Right kidney (tissue), 1 donor: Measurements from ENCODE around the gene METTL15.
"Not testable (repeated sequence)": the region's sequence is repeated elsewhere in the genome, so short reads cannot be mapped to it uniquely, and the experiment has no call there.

Source experiments
- DNase-seq: peaks from one replicate; pipeline ENCODE4 v3.0.0-alpha.2; 2016

METTL15 gene

DNA sequence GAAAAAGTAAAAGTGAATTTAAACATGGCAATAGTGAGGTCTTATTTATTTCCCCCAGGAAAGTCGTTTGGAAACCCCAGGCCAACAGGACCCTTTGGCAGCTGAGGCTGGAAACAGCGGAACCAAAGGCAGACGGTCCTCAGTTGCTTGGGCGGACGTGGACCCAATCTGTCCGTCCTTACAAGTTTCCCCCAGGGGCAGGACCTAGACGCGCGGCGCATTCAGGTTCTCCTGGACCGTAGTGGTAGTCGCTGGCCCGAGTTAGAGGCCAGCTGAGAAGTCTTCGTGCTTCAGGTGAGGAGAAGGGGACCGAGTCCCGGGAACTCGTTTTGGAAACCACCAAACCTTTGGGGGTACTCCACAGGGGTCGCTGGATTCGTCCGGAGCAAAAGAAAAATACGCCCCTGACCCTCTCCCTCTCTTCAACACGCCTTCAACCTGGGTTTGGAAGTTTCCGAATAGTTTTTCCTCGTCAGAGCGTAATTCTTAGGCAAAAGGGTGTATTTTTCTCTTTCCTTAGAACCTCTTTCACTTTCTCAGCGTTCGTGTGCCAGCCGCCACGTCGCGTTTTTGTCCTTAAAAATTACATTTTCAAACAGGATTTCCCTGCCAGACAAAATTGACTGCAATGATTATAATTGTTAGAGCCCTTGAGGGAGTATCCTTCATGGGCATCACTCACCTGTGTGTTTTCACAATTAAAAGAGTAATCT, 2.1 kb downstream of the METTL15 start:
- peak; percentile 84 for DNase-seq

DNA sequence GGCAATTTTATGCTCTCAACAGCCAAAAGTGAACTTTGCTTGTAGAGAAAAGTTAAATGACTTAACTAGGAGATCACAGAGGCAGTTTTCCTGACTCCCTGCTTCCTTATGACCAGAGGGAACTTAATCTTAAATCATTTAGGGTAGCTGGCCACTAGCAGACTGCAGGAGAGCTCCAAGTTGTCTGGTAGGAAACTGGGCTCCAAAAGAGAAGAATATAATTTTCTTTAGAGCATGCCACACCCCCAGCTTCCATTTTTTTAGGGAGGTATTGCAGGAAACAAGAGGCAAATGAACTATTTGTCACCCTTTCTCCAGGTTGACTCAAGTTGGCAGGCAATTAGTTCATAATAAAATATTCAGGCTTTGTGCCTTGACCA, 2.6 kb downstream of the METTL15 start:
- no peak for DNase-seq

DNA sequence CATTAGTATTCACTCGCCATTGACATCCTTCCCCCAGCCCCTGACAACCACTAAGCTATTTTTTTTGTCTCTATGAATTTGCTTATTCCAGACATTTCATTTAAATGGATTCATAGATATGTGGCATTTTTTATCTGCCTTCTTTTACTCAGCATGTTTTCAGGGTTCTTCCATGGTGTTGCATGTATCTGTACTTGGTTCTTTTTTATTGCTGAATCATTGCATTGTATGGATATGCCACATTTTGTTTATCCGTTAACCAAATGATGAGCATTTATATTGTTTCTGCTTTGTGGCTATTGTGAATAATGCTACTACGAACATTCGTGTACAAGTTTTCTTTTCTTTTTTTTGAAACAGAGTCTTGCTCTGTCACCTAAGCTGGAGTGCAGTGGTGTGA, 5.9 kb downstream of the METTL15 start:
- no peak for DNase-seq

DNA sequence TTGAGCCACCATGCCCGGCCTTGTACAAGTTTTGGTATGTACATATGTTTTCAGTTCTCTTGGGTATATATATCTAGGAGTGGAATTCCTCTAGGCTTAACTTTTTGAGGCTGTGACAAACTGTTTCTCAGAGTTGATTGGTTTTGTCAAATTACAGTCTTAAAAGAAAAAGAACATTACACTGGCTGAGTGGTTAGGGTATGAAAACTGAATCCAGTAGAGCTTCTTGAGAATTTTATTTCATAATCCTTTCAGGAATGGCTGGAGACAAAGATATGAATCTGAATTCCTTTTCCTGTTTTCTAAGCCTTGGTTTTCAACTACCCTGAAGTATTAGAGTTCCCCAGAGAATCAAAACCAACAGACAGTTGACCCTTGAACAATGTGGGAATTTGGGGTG, 6.5 kb downstream of the METTL15 start:
- DNase-seq, result no peak

DNA sequence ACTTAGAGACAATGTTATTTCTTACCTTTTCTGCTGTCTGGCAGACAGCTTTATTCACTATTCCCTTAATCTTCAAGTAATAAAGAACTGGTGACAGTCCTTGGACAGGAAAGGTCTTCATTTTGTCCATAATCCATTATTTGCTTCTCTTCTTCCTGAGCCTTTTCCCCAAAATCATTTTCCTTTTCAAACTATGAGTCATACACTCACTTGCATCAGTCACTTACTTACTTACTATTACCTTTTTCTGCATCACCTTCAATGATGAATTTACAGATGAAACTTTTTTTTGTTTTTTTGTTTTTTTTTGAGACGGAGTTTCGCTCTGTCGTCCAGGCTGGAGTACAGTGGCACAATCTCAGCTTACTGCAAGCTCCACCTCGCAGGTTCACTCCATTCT, 9.5 kb downstream of the METTL15 start:
- DNase-seq, result no peak

DNA sequence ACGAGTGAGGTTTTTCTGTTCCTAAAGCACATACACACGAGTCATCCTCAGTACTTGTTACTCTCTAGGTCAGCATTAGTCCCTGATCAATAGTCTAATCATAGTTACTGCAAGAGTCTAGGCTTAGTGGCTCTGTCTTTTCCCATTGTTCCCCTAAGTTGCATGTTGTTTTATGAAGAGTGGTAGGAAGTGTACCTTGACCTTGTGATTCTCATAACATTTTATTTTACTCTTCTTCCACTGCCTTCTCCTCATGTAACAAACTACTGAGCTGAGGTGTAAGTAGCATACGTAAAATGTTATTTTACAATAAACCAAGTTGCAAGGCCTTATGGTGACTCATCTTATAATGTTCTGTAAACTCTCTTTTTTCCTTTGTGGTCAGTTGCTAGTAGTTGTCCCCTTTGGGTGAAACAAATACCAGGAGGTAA, 15.0 kb downstream of the METTL15 start:
- no peak for DNase-seq

DNA sequence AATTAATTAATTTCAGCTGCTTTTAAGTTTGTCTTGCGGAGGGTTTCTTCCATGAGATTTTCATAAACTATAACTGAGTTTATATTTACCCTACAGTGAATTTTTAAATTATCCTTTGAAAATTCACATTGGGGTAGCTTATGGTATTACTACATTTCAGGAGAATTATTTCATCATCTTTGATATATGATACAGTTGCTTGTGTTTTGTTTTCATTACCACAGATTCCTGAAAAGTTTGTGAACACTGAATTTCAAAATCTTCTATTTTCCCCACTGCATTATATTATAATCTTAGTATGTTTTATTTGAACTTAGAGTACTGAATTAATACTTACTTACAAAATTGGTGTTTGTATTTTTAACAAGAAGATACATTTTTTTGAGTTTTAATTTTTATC, 24.4 kb downstream of the METTL15 start:
- no peak for DNase-seq

DNA sequence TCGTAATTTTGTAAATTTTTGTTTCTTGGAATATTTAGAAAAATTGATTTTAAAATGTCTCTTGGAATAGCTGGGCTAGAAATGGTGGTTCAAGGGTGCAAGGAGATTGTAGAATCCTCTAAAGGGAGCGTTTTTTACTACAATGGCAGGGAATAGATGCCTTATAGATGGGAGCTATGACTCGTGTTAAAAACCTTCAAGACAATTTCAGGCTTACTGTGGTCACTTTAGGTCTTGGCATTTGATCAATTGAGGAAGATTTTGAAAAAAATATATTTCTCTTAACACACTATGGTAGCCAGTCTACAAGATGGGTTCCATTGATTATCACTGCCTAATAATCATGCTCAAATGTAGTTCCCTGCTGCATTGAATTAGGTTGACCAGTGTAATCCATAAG, 25.0 kb downstream of the METTL15 start:
- DNase-seq, result no peak

DNA sequence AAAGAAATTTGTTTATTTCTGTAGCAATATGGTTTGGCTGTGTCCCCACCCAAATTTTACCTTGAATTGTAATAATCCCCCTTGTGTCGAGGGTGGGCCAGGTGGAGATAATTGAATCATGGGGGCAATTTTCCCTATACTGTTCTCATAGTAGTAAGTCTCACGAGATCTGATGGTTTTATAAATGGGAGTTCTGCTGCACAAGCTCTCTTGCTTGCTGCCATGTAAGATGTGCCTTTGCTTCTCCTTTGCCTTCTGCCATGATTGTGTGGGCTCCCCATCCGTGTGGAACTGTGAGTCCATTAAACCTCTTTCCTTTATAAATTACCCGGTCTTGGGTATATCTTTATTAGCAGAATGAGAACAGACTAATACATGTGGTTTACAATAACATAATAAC, 28.0 kb downstream of the METTL15 start:
- not testable (repeated sequence) for DNase-seq

DNA sequence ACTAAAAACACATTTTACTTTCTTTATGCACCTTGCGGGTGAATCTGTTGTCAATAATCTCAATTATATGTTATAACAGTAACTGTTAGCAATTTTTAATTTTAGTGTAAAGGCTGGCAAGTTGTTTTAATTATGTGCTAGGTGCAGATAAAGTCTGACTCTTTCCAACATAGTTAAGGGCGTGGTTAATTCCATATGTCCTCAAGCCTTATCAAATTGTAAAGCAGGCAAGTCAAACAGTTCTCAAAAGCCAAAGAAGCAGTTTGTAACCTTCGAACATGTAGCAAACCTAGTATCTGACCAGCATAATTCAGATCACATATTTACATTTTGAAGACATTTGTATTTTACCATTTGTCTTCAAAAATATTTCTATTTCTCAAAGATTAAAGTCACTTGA, 29.2 kb downstream of the METTL15 start:
- DNase-seq, result no peak

DNA sequence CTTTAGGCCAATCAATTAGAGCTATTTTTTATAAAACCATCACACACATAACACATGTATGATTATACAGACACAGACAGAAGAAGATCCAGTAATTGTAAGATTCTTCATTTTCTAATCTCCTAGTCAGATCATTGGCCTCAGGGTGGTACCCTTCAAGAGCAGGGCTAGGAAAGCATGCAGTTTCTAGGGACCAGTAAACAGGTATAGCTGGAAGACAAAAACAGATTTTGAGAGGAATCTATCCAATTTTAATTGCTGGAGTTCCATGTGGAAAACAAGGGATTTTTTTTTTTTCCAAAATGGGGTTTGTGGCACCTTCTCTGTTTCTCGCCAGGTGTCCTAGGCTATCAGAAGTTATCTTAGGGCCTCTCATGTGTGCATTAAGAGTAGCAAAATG, 29.6 kb downstream of the METTL15 start:
- DNase-seq, result no peak

DNA sequence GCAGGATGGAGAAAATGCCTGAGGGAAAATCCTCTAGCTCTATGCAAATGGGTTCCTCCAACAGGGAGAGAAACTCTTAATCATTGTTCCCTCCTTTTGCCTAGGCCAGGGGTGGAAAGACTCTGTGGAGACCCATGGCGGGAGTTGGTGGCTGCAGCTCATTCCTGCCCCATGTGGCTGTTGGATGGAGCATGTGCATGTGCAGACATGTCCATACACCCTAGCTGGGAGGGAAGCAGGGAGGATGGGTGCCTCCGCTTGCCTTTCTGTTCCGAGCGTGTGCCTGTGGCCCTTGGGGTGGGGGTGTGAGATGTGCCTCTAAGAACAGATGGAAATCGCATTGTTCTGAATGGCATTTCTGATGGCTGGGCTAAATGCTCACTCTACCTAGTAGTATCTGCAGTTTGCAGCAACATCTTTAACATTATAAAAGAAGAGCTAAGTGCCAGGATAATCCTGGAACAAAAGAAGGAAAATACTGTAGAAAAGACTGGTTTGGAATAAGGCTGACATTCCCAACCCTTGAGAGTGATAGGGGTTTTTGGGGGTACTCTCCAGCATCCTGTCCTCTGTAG, 31.7 kb downstream of the METTL15 start:
- DNase-seq, result no peak

DNA sequence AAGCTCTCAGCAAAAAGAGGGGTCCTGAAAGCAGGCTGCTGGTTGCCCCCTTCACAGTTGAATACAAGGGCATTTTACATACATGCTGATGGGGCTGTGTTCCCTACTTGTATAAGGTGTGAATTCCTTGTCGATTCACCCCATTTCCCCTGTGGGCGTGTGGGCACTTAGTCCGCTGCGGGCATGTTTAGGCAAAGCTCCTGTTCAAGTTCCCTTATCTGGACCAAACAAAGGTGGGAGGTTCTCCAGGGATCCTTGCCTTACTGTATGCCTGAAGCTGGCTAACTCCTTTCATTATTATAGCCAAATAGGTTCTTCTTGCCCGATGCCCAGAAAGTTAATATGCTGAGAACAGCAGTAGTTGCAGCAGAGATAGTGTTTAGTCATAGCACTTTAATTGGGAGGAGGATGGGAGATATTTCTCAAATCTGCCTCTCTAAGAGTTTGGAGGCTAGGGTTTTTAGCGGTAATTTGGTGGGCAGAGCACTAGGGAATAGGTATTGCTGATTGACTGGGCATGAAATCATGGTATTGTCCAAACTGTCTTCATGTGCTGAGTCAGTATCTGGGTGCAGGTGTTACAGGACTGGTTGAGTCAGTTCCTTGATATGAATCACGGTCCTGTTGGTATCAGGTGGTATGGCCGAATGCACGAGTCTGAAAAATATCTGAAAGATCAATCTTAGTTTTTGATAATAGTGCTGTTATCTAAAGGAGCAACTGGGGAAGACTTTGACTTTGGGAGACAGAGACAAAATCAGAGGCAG, 32.7 kb downstream of the METTL15 start:
- DNase-seq, result no peak

DNA sequence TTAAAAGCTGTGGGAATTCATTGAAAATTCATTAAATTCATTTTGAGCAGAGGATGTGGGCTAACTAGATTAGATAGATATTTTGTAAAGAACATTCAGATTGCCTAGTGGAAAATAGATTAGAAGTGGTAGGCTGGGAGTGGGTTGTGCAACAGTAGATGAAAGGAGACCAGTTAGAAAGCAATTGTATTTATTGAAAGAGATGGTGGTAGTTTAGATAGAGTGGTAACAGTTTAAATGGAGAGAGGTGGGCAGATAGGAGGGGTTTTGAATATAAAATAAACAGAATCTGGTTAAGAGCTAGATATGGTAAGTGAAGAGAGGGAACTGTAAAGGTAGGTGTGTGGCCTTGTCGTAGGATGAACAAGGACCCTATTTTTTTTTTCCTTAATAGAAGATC, 34.5 kb downstream of the METTL15 start:
- no peak for DNase-seq

DNA sequence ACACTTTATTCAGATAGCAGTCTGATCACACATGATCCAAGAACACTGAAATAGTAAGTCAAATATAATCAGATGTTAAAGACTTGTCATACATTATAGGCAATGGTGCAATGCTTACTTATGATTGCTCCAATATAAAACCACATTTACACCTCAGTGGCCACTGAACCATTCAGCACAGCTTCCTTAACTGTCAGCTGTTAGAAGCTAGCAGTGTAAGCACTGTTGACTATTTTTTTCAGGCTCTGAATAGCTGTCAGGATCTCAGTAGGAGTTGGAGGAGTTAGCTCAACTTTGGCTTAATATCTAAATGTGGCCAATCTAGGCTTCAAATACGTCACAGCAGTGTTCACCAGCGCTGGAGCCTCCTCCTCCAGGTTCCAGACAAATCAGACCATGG, 36.6 kb downstream of the METTL15 start:
- DNase-seq, result no peak

DNA sequence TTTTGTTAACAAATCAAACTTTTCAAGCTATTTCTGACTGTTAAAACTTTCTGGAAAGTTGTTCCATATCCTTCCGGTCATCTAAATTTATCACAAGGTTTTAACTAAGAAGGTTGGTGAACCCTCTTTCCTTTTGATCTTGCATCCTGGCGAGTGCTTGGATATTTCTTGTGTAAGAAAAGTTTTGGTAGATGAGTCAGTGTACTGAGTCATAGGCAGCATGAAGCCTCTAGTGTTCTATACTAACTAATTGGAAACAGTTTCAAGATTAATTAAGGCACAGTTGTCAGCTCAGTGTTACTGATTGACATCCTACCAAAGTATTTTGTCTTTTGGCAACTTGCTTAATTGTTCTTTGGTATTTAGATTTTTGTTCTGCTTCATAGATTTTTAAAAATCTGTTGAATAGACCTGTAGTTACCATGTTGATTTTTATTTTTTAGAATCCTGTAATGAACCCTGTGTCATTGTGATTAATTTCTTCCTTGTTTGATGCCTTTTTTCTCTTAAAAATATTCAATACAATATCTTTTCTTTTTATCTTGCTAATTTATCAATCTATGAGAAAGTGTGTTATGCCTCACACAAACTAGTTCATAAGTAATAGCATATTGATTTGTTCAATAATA, 38.0 kb downstream of the METTL15 start:
- no peak for DNase-seq

DNA sequence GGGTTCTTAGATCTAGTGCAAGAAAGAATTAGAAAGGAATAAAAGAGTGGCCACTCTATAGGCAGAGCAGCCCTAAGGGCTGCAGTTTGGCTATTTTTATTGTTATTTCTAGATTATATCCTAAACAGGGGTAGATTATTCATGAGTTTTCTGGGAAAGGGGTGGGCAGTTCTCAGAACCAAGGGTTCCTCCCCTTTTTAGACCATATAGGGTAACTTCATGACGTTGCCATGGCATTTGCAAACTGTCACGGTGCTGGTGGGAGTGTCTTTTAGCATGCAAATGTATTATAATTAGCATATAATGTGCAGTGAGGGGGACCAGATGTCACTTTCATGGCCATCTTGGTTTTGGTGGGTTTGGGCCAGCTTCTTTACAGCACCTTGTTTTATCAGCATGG, 44.6 kb downstream of the METTL15 start:
- no peak for DNase-seq

DNA sequence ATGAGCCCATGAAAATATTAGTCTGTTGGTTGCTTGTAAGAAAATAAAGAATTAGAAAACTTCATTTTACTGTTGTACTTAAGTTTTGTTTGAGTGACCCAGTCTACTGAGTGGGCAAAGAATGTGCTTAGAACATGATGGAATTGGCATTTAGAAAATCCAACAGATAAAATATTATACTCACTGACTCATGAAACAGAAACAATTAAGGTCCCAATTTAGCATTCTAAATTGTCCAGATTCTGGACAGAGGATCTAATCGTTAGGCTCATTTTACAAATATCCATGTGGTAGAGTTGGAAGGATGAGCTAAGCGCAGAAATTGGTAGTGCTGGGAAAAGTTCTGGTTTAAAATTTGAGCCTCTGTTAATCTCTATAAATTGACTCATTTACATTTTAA, 45.4 kb downstream of the METTL15 start:
- DNase-seq, result no peak

DNA sequence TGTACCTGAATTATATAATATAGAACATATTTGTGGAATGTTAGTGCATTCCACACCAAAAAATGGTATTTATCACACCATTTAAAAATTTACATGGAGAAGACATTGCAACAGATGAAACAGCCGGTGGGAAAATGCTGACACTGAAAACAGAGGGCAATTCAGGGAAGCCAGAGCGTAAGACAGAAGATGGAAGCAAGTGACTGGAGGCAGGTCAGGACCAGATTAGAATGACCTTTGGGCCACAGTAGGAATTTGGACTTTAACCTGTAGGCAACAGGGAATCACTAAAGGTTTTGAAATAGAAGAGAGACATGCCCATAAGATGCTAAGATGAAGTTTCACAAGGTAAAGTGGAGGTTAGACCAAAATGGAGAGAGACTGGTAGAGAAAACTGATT, 60.5 kb downstream of the METTL15 start:
- no peak for DNase-seq

DNA sequence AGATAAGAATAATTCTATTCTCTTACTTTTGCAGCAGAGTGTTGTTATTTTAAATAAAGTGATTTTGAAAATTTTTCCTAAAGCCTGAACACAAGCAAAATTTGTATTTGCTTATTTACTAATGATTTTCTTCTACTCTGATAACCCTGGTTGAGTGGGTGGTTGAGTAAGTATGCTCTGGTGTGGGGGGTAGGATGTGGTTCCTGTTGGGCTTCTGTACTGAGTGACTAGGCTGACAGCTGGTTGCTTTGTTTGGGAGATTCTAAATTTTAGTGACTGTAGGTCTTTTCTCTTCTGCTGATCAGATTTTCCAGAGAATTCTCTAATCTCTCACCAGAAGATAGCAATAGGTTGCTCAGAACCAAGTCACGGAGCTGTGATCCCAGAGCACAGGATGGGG, 61.6 kb downstream of the METTL15 start:
- DNase-seq, result no peak

DNA sequence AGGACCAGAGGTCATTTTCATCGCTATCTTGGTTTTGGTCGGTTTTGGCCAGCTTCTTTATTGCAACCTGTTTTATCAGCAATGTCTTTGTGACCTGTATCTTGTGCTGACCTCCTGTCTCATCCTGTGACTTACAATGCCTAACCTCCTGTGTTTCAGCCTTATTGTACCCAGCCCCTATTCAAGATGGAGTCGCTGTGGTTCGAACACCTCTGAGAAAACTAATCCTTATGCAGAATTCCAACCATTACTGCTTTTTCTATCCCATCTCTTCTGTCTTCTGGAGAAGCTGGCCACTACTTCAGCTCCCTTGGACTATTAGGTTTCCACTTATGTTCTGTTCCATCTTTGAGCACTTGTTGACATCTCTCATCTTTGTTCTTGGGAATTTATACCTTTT, 62.6 kb downstream of the METTL15 start:
- no peak for DNase-seq

DNA sequence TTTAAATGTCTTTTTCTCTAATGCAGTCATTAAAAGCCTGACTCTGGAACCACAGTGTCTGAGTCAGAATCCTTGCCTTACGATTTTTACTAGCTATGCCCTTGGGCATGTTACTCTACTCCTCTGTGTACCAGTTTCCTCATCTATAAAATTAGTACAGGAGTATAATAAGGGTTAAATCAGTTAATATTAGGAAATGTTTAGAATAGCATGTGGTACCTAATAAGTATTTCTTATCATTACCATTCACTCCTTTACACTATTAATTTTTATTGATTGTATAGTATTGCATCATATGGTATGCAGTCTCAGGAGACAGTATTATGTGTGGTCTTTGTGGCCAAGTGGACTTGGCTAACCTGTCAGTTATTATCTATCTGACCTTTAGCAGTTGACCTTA, 68.2 kb downstream of the METTL15 start:
- DNase-seq, result no peak

DNA sequence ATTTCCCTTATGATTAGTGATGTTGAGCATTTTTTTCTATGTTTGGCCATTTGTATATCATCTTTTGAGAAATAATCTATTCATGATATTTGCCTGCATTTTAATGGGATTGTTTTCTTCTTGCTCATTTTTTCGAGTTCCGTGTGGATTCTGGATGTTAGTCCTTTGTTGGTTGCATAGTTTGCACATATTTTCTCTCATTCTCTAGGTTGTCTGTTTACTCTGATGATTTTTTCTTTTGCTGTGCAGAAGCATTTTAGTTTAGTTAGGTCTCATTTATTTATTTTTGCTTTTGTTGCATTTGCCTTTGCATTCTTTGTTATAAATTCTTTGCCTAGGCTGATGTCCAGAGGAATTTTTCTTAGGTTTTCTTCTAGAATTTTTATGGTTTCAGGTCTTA, 87.3 kb downstream of the METTL15 start:
- no peak for DNase-seq
